HCT116 (cell line): ENCODE data around the gene HNMT. TPM values are rescaled to one million over a fixed set of nuclear protein-coding genes. Genes with fewer than 3 reads are reported as not detected.

ENCODE experiments used
- ATAC-seq: fragments of 200-7000 bp; cut with Tn5 transposase; 2 replicates; pipeline ENCODE4 v1.9.1; 2020; ENCODE audit warnings: mild to moderate bottlenecking, moderate library complexity
- BruUV-seq: library from RNA; stranded (reverse); fragments of 400-500 nt; replicated peaks from 2 replicates; lab custom pipeline; 2021; lab: Mats Ljungman, UMichigan
- CTCF ChIA-PET: fragments of 300-600 bp; sonication (Branson Sonifier 250); formaldehyde crosslinking; loops from one replicate; lab custom pipeline; 2021; ENCODE audit warnings: antibody characterized with exemption; lab: Charles Lee
- POLR2A ChIA-PET: fragments of 300-600, 350-600 bp; sonication (Branson Sonifier 250); formaldehyde crosslinking; loops from one replicate; lab custom pipeline; 2021; ENCODE audit warnings: antibody characterized with exemption; lab: Charles Lee
- RAD21 ChIA-PET, 2 experiments: fragments of 300-600 bp; sonication (Branson Sonifier 250); formaldehyde crosslinking; loops; one replicate each; lab custom pipeline; 2023; ENCODE audit warnings: low total read pairs in 2 of 2; ENCODE audit not compliant: uncharacterized antibody in 2 of 2, unreplicated experiment in 2 of 2, low non-redundant PET in 1 of 2; lab: Charles Lee
- DNase-seq: peaks from one replicate; pipeline ENCODE4 v3.0.0-alpha.2; 2010; ENCODE audit warnings: low read depth, low spot score
- H2AFZ ChIP-seq: fragments of 200-600 bp; shearing (Covaris generic), sonication (generic); 2 replicates; pipeline ENCODE4 v1.6.1; 2017; ENCODE audit warnings: low read depth, mixed run types, mixed read lengths, antibody characterized with exemption, low read length; ENCODE audit not compliant: poor library complexity, severe bottlenecking
- H3K27ac ChIP-seq: 2 replicates; pipeline ENCODE4 v1.5.1; 2012; ENCODE audit warnings: low read depth, low read length
- H3K27me3 ChIP-seq: fragments of 200-600 bp; sonication (generic); 2 replicates; pipeline ENCODE4 v1.6.1; 2016; ENCODE audit warnings: mixed run types, low read length, mixed read lengths; ENCODE audit not compliant: insufficient read depth
- H3K36me3 ChIP-seq, 2 experiments: fragments of 200-500 bp in 1 of 2; fragments of 200-600 bp in 1 of 2; sonication (Bioruptor generic) in 1 of 2; sonication (generic) in 1 of 2; 2 replicates each; pipeline versions ENCODE4 v1.5.1 to v1.6.1; 2014 to 2016; ENCODE audit warnings: low read length in 2 of 2, inconsistent platforms in 1 of 2, mixed read lengths in 1 of 2, mixed run types in 1 of 2; ENCODE audit not compliant: insufficient read depth in 2 of 2, control insufficient read depth in 1 of 2
- H3K4me1 ChIP-seq, 2 experiments: fragments of 200-600 bp in 1 of 2; sonication (generic) in 1 of 2; 2 replicates each; pipeline versions ENCODE4 v1.5.1 to v1.6.1; 2012 to 2017; ENCODE audit warnings: low read length in 2 of 2, inconsistent platforms in 1 of 2, mild to moderate bottlenecking in 1 of 2, mixed read lengths in 1 of 2, mixed run types in 1 of 2, moderate library complexity in 1 of 2; ENCODE audit not compliant: insufficient read depth in 2 of 2, control insufficient read depth in 1 of 2
- H3K4me2 ChIP-seq: fragments of 200-600 bp; sonication (generic); 2 replicates; pipeline ENCODE4 v1.6.1; 2017; ENCODE audit warnings: mixed run types, low read length, mixed read lengths
- H3K4me3 ChIP-seq, 2 experiments: fragments of 200-600 bp in 1 of 2; sonication (generic) in 1 of 2; replicated peaks in 1 of 2; 2 replicates each; pipeline ENCODE4 v1.5.1; 2011 to 2016; ENCODE audit warnings: low read length in 2 of 2, control low read depth in 1 of 2, low read depth in 1 of 2, mild to moderate bottlenecking in 1 of 2, mixed read lengths in 1 of 2, mixed run types in 1 of 2
- H3K79me2 ChIP-seq: fragments of 200-600 bp; sonication (generic); 2 replicates; pipeline ENCODE4 v1.6.1; 2017; ENCODE audit warnings: mild to moderate bottlenecking, mixed run types, low read length, moderate library complexity, mixed read lengths; ENCODE audit not compliant: insufficient read depth
- H3K9ac ChIP-seq: fragments of 200-600 bp; sonication (generic); 2 replicates; pipeline ENCODE4 v1.6.1; 2016; ENCODE audit warnings: low read length, mixed read lengths
- H3K9me2 ChIP-seq: fragments of 200-600 bp; sonication (generic), shearing (Covaris generic); 2 replicates; pipeline ENCODE4 v1.6.1; 2017; ENCODE audit warnings: mixed run types, mild to moderate bottlenecking, moderate library complexity; ENCODE audit not compliant: insufficient read depth
- H3K9me3 ChIP-seq, 2 experiments: fragments of 200-500 bp in 1 of 2; fragments of 200-600 bp in 1 of 2; sonication (Bioruptor generic) in 1 of 2; sonication (generic) in 1 of 2; 2 replicates each; pipeline ENCODE4 v1.6.1; 2014 to 2017; ENCODE audit warnings: low read length in 2 of 2, mixed read lengths in 2 of 2, inconsistent platforms in 1 of 2, low read depth in 1 of 2, mild to moderate bottlenecking in 1 of 2, mixed run types in 1 of 2, moderate library complexity in 1 of 2; ENCODE audit not compliant: control insufficient read depth in 1 of 2, insufficient read depth in 1 of 2
- H4K20me1 ChIP-seq: fragments of 200-600 bp; sonication (generic), shearing (Covaris generic); 2 replicates; pipeline ENCODE4 v1.6.1; 2017; ENCODE audit warnings: mixed run types, mild to moderate bottlenecking, moderate library complexity; ENCODE audit not compliant: insufficient read depth
- EZH2 ChIP-seq: fragments of 200-600 bp; sonication (generic); IDR thresholded peaks from 2 replicates; pipeline ENCODE4 v1.6.1; 2017; ENCODE audit warnings: antibody characterized with exemption, mixed run types
- EZH2phosphoT487 ChIP-seq: fragments of 200-600 bp; IDR thresholded peaks from 2 replicates; pipeline ENCODE4 v1.6.1; 2018; ENCODE audit warnings: antibody characterized with exemption, borderline replicate concordance
- RAD21 ChIP-seq: IDR thresholded peaks from 2 replicates; pipeline ENCODE4 v1.6.1; 2012; ENCODE audit warnings: low read depth, mild to moderate bottlenecking
- ZBTB33 ChIP-seq: IDR thresholded peaks from 2 replicates; pipeline ENCODE4 v1.6.1; 2011; ENCODE audit warnings: mild to moderate bottlenecking, low read length, moderate library complexity; ENCODE audit not compliant: insufficient replicate concordance; ENCODE audit errors: extremely low read depth
- intact Hi-C: fragments of 100-400 bp; cut with micrococcal nuclease; formaldehyde crosslinking; loops from 2 replicates; pipeline ENCODE4 v1.10.0; 2022
- total RNA-seq: library from RNA; stranded (reverse); gene quantifications from one replicate; pipeline ENCODE4 v1.2.1, GENCODE V29; 2021; ENCODE audit not compliant: unreplicated experiment
- TF ChIP-seq, protein P1 (sequence below): IDR thresholded peaks from 2 replicates; pipeline ENCODE4 v1.6.1; 2012; ENCODE audit warnings: low read depth
- TF ChIP-seq, protein P2 (sequence below): IDR thresholded peaks from 2 replicates; pipeline ENCODE4 v1.6.1; 2012

Gene HNMT
- total RNA-seq, 1 experiment from 2014 or later: not detected

GRCh38 chr2:137980459-137980858 lies 16.2 kb downstream of the HNMT start (continued):
- TF ChIP-seq, protein P1, sequence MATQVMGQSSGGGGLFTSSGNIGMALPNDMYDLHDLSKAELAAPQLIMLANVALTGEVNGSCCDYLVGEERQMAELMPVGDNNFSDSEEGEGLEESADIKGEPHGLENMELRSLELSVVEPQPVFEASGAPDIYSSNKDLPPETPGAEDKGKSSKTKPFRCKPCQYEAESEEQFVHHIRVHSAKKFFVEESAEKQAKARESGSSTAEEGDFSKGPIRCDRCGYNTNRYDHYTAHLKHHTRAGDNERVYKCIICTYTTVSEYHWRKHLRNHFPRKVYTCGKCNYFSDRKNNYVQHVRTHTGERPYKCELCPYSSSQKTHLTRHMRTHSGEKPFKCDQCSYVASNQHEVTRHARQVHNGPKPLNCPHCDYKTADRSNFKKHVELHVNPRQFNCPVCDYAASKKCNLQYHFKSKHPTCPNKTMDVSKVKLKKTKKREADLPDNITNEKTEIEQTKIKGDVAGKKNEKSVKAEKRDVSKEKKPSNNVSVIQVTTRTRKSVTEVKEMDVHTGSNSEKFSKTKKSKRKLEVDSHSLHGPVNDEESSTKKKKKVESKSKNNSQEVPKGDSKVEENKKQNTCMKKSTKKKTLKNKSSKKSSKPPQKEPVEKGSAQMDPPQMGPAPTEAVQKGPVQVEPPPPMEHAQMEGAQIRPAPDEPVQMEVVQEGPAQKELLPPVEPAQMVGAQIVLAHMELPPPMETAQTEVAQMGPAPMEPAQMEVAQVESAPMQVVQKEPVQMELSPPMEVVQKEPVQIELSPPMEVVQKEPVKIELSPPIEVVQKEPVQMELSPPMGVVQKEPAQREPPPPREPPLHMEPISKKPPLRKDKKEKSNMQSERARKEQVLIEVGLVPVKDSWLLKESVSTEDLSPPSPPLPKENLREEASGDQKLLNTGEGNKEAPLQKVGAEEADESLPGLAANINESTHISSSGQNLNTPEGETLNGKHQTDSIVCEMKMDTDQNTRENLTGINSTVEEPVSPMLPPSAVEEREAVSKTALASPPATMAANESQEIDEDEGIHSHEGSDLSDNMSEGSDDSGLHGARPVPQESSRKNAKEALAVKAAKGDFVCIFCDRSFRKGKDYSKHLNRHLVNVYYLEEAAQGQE: no peak

GRCh38 chr2:137981112-137981656 lies 16.9 kb downstream of the HNMT start:
- RAD21 ChIA-PET: no interaction called here
- CTCF ChIA-PET: no interaction called here
- Histone ChIP-seq H3K4me1 (peaks cover 0 to 3% of the 10 kb centered on the region in 2 experiments; a peak in 1 of 4 replicates), H3K9ac (no peak overlapping the region), H3K36me3 (no peaks in the 10 kb centered on the region), H4K20me1 (no peaks in the 10 kb centered on the region), H3K9me3 (no peaks in the 10 kb centered on the region), H3K4me2 (no peak overlapping the region), H3K79me2 (no peaks in the 10 kb centered on the region), H3K27me3 (no peaks in the 10 kb centered on the region), H3K27ac (no peak overlapping the region), H3K4me3 (no peak overlapping the region), H3K9me2 (no peaks in the 10 kb centered on the region), H2AFZ (no peak overlapping the region)
- DNase-seq: no peak
- intact Hi-C loops: no loop called here
- ATAC-seq: no peak
- no peak for TF ChIP-seq RAD21
- no peak for TF ChIP-seq EZH2
- TF ChIP-seq, protein P1: no peak
- TF ChIP-seq, protein P2, sequence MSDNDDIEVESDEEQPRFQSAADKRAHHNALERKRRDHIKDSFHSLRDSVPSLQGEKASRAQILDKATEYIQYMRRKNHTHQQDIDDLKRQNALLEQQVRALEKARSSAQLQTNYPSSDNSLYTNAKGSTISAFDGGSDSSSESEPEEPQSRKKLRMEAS: no peak
- TF ChIP-seq ZBTB33: no peak
- no peak for TF ChIP-seq EZH2phosphoT487
- POLR2A ChIA-PET: no interaction called here
- no TSS peak for BruUV-seq
